SK-N-SH (cell line): ENCODE measurements around the gene SUFU. TPM values are rescaled to one million over a fixed set of nuclear protein-coding genes. Genes with fewer than 3 reads are reported as not detected.

Source experiments
- CTCF ChIA-PET: fragments of 300-600, 350-600 bp; formaldehyde crosslinking; extraction: SDS; loops from one replicate; lab custom pipeline; 2021; lab: Yijun Ruan, JAX
- POLR2A ChIA-PET: fragments of 350-600 bp; sonication (Branson Sonifier 250); formaldehyde crosslinking; extraction: SDS; loops from one replicate; lab custom pipeline; 2020; ENCODE audit warnings: antibody characterized with exemption, inconsistent platforms; lab: Yijun Ruan, JAX
- DNase-seq: peaks from one replicate; pipeline ENCODE4 v3.0.0; 2012
- H2AFZ ChIP-seq: fragments of 200-600 bp; sonication (generic); 2 replicates; pipeline ENCODE4 v1.8.1; 2016; ENCODE audit warnings: antibody characterized with exemption, mild to moderate bottlenecking, low read depth
- H3F3A ChIP-seq: fragments of 200-600 bp; sonication (generic); replicated peaks from 2 replicates; pipeline ENCODE3; 2016; ENCODE audit warnings: antibody characterized with exemption, mild to moderate bottlenecking; ENCODE audit not compliant: insufficient read depth
- H3K27ac ChIP-seq, 2 experiments: fragments of 200-500 bp in 1 of 2; fragments of 200-600 bp in 1 of 2; sonication (Bioruptor generic) in 1 of 2; sonication (generic), shearing (Covaris generic) in 1 of 2; 2 replicates each; pipeline versions ENCODE4 v1.5.1 to v1.6.1; 2014 to 2016; ENCODE audit warnings: low read depth in 2 of 2, inconsistent platforms in 1 of 2, low read length in 1 of 2, mild to moderate bottlenecking in 1 of 2, mixed read lengths in 1 of 2
- H3K27me3 ChIP-seq: fragments of 200-600 bp; sonication (generic), shearing (Covaris generic); 2 replicates; pipeline ENCODE4 v1.6.1; 2016; ENCODE audit warnings: mixed run types; ENCODE audit not compliant: insufficient read depth
- H3K36me3 ChIP-seq, 2 experiments: fragments of 200-500 bp in 1 of 2; fragments of 200-600 bp in 1 of 2; sonication (Bioruptor generic) in 1 of 2; sonication (generic) in 1 of 2; replicated peaks in 1 of 2; 2 replicates each; pipeline versions ENCODE3 to v1.5.1; 2014 to 2016; ENCODE audit warnings: low read length in 1 of 2, mild to moderate bottlenecking in 1 of 2; ENCODE audit not compliant: insufficient read depth in 2 of 2, control insufficient read depth in 1 of 2
- H3K4me1 ChIP-seq, 2 experiments: fragments of 200-500 bp in 1 of 2; fragments of 200-600 bp in 1 of 2; sonication (Bioruptor generic) in 1 of 2; sonication (generic), shearing (Covaris generic) in 1 of 2; 2 replicates each; pipeline versions ENCODE4 v1.5.1 to v1.6.1; 2014 to 2016; ENCODE audit warnings: low read depth in 1 of 2, low read length in 1 of 2, mixed run types in 1 of 2; ENCODE audit not compliant: insufficient read depth in 2 of 2, control insufficient read depth in 1 of 2
- H3K4me2 ChIP-seq: fragments of 200-600 bp; sonication (generic), shearing (Covaris generic); 2 replicates; pipeline ENCODE4 v1.6.1; 2017; ENCODE audit warnings: mixed run types
- H3K4me3 ChIP-seq, 2 experiments: fragments of 200-500 bp in 1 of 2; fragments of 200-600 bp in 1 of 2; sonication (Bioruptor generic) in 1 of 2; sonication (generic), shearing (Covaris generic) in 1 of 2; 2 replicates each; pipeline versions ENCODE4 v1.5.1 to v1.8.1; 2014 to 2016; ENCODE audit warnings: low read depth in 2 of 2, inconsistent platforms in 1 of 2, low read length in 1 of 2, mild to moderate bottlenecking in 1 of 2, mixed read lengths in 1 of 2, moderate library complexity in 1 of 2
- H3K79me2 ChIP-seq: fragments of 200-600 bp; sonication (generic); 2 replicates; pipeline ENCODE4 v1.8.1; 2017; ENCODE audit warnings: mild to moderate bottlenecking; ENCODE audit not compliant: insufficient read depth
- H3K9ac ChIP-seq: fragments of 200-600 bp; sonication (generic); 2 replicates; pipeline ENCODE4 v1.6.1; 2017; ENCODE audit warnings: mixed run types
- H3K9me2 ChIP-seq: fragments of 200-600 bp; sonication (generic); 2 replicates; pipeline ENCODE4 v1.6.1; 2017; ENCODE audit warnings: mixed run types
- H3K9me3 ChIP-seq: fragments of 200-600 bp; sonication (generic); 2 replicates; pipeline ENCODE4 v1.6.1; 2017; ENCODE audit warnings: mixed run types, mild to moderate bottlenecking, moderate library complexity
- H4K20me1 ChIP-seq: fragments of 200-600 bp; sonication (generic); 2 replicates; pipeline ENCODE4 v1.6.1; 2017; ENCODE audit warnings: mild to moderate bottlenecking, mixed run types; ENCODE audit not compliant: insufficient read depth
- CTCF ChIP-seq: fragments of 200-600 bp; sonication (generic); IDR thresholded peaks from 2 replicates; pipeline ENCODE4 v1.6.1; 2017; ENCODE audit warnings: antibody characterized with exemption, mild to moderate bottlenecking, moderate library complexity
- ELF1 ChIP-seq: IDR thresholded peaks from 2 replicates; pipeline ENCODE4 v1.4.0; 2012
- JUND ChIP-seq: IDR thresholded peaks from 2 replicates; pipeline ENCODE4 v1.4.0; 2012
- MAX ChIP-seq: IDR thresholded peaks from 2 replicates; pipeline ENCODE4 v1.4.0; 2012; ENCODE audit warnings: low read depth
- MEF2A ChIP-seq: IDR thresholded peaks from 2 replicates; pipeline ENCODE4 v1.4.0; 2012; ENCODE audit warnings: low read depth, borderline replicate concordance
- NRF1 ChIP-seq: IDR thresholded peaks from 2 replicates; pipeline ENCODE4 v1.6.1; 2012; ENCODE audit warnings: low read depth, mild to moderate bottlenecking, low read length
- RXRA ChIP-seq: IDR thresholded peaks from 2 replicates; pipeline ENCODE4 v1.4.0; 2012; ENCODE audit warnings: low read depth, mild to moderate bottlenecking, borderline replicate concordance
- TAF1 ChIP-seq: IDR thresholded peaks from 2 replicates; pipeline ENCODE4 v1.6.1; 2012; ENCODE audit warnings: low read depth, mild to moderate bottlenecking, low read length, moderate library complexity, borderline replicate concordance
- TCF12 ChIP-seq: IDR thresholded peaks from 2 replicates; pipeline ENCODE4 v1.4.0; 2012
- TEAD4 ChIP-seq: IDR thresholded peaks from 2 replicates; pipeline ENCODE4 v1.4.0; 2012; ENCODE audit warnings: mild to moderate bottlenecking, borderline replicate concordance; ENCODE audit not compliant: insufficient read depth
- WGBS: methylation state at CpG from one replicate; pipeline ENCODE4 v1.1.6; 2017; ENCODE audit warnings: low lambda C conversion rate; 5-methylcytosine and 5-hydroxymethylcytosine counted together
- polyA plus RNA-seq, 3 experiments: library from polyadenylated mRNA; depleted of rRNA; stranded (reverse); fragments of >200 nt; gene quantifications; 2 replicates each; pipeline ENCODE4 v1.2.3, GENCODE V29; 2012

Gene SUFU
- polyA plus RNA-seq, 1 of the 3 experiments (the other 2 are of a cell fraction), result 5.7 TPM

GRCh38 chr10:102598243-102598642 is 94.5 kb downstream of the SUFU start:
- ChIA-PET POLR2A (no interaction called here), CTCF (interaction anchor here (1.4 to 3.7 kb wide), 5 partner anchors 9 to 21 kb away, joined by 3 to 29 read pairs (median 6); no protein-coding TSS in a partner anchor)
- WGBS, result 95% methylated on average over 8 of the region's 8 CpGs

GRCh38 chr10:102599565-102600327 is 96.0 kb downstream of the SUFU start:
- Histone ChIP-seq H3K79me2 (no peaks in the 10 kb centered on the region), H3K27ac (no peak overlapping the region; a peak in 1 of 4 replicates), H4K20me1 (no peaks in the 10 kb centered on the region), H3K36me3 (peaks cover 3 to 25% of the 10 kb centered on the region in 2 experiments), H3K9me2 (no peaks in the 10 kb centered on the region), H3K4me2 (no peak overlapping the region), H3K9ac (no peak overlapping the region), H3K27me3 (no peaks in the 10 kb centered on the region), H3K4me1 (peaks cover 0 to 16% of the 10 kb centered on the region in 2 experiments; a peak in 3 of 4 replicates), H2AFZ (no peak overlapping the region), H3K4me3 (no peak overlapping the region), H3F3A (peaks cover 15% of the 10 kb centered on the region), H3K9me3 (no peaks in the 10 kb centered on the region)
- DNase-seq, result no peak
- ChIA-PET CTCF (interaction anchor here (2.0 to 3.6 kb wide), 2 partner anchors 16 to 45 kb away, joined by 8 to 16 read pairs; partner anchors contain the start of gene TRIM8), POLR2A (no interaction called here)
- 74% methylated on average over 6 of the region's 7 CpGs for WGBS
- TF ChIP-seq RXRA, result no peak
- TF ChIP-seq TAF1, result no peak
- TF ChIP-seq JUND, result no peak
- no peak for TF ChIP-seq CTCF

More at GRCh38 chr10:102598243-102598642, 94.5 kb downstream of the SUFU start:
- no peaks in the 10 kb centered on the region for H3K79me2 ChIP-seq
- H2AFZ ChIP-seq, result no peak overlapping the region
- H3K4me3 ChIP-seq, result no peak overlapping the region
- TF ChIP-seq MAX (no peak), TEAD4 (no peak), NRF1 (no peak), TCF12 (no peak), JUND (no peak), MEF2A (no peak), ELF1 (no peak)
- DNase-seq, result no peak
- peaks cover 2 to 4% of the 10 kb centered on the region in 2 experiments; a peak in 2 of 4 replicates for H3K4me1 ChIP-seq
- no peaks in the 10 kb centered on the region for H3K9me2 ChIP-seq
- peaks cover under 1% of the 10 kb centered on the region for H3F3A ChIP-seq
- H3K9me3 ChIP-seq, result no peaks in the 10 kb centered on the region
- peaks cover 4 to 26% of the 10 kb centered on the region in 2 experiments for H3K36me3 ChIP-seq
- H3K9ac ChIP-seq, result no peak overlapping the region
- H3K4me2 ChIP-seq, result no peak overlapping the region
- no peaks in the 10 kb centered on the region for H3K27me3 ChIP-seq
- H4K20me1 ChIP-seq, result no peaks in the 10 kb centered on the region
- H3K27ac ChIP-seq, result no peak overlapping the region
